ENCODE data around the gene LIMS2. TPM values are rescaled to one million over a fixed set of nuclear protein-coding genes. Genes with fewer than 3 reads are reported as not detected.

Gene LIMS2
- total RNA-seq, 1 donor = 28.9 TPM

DNA sequence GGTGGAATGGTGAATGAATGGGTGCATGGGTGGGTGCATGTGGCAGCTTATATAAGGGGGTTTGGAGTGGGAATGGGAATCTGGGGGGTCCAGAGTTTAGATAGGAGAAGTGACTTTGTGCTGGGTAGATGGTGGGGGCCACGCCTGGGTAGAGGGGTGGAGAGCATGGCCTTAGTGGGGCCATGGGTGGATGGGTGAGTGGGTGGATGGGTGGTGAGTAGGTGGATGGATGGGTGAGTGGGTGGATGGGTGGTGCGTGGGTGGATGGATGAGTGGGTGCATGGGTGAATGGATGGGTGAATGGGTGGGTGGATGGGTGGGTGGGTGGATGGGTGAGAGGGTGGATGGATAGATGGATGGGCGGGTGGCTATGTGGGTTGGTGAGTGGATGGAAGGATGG lies 86.0 kb downstream of the LIMS2 start:
- no peak for DNase-seq (ENCODE audit: low read depth)
- no peak for TF ChIP-seq CTCF (IDR thresholded peaks at IDR 0.05; ENCODE audit: insufficient read depth, low read depth, low read length)
- no peak overlapping the region for H3K4me3 ChIP-seq (ENCODE audit: low read depth, low read length)

Other genes starting within 250 kb of the LIMS2 start
- 35.1 and 42.7 TPM in 2 replicates for gene IWS1, start 149.0 kb downstream of the LIMS2 start, total RNA-seq
- gene MYO7B, start 139.8 kb downstream of the LIMS2 start, total RNA-seq = 0.86 TPM in 1 of 2 replicates, not detected in the other
- not detected in 2 replicates for gene GPR17, start 29.4 kb downstream of the LIMS2 start, total RNA-seq
- gene SFT2D3, start 26.0 kb upstream of the LIMS2 start, total RNA-seq = 4.7 and 5.8 TPM in 2 replicates
- gene WDR33, start 135.6 kb upstream of the LIMS2 start, total RNA-seq = 25.1 and 35.4 TPM in 2 replicates
- gene POLR2D, start 182.6 kb upstream of the LIMS2 start, total RNA-seq = 15.5 and 25.9 TPM in 2 replicates
- 14.2 and 22.0 TPM in 2 replicates for gene AMMECR1L, start 210.4 kb upstream of the LIMS2 start, total RNA-seq

Data from fibroblast of villous mesenchyme (primary cell).